ES-I3 (cell line): ENCODE results near the gene KIT.

ENCODE experiments used
- H3K36me3 ChIP-seq: 2 replicates; pipeline ENCODE4 v1.6.1; 2013; ENCODE audit warnings: mild to moderate bottlenecking, low read length, control low read depth, moderate library complexity; ENCODE audit not compliant: insufficient read depth
- H3K4me1 ChIP-seq: 2 replicates; pipeline ENCODE4 v1.6.1; 2013; ENCODE audit warnings: mild to moderate bottlenecking, control low read depth, low read length; ENCODE audit not compliant: insufficient read depth
- H3K9ac ChIP-seq: 2 replicates; pipeline ENCODE4 v1.6.1; 2013; ENCODE audit warnings: low read depth, mild to moderate bottlenecking, low read length, moderate library complexity
- H3K9me3 ChIP-seq: 2 replicates; pipeline ENCODE4 v1.6.1; 2013; ENCODE audit warnings: mild to moderate bottlenecking, low read length, moderate library complexity; ENCODE audit not compliant: control insufficient read depth, insufficient read depth

KIT gene

GRCh38 chr4:54669831-54670230 lies 12.1 kb downstream of the KIT start:
- peaks cover 10% of the 10 kb centered on the region; the same call in 1 of the 2 replicates for H3K4me1 ChIP-seq
- no peak overlapping the region for H3K9ac ChIP-seq
- no peaks in the 10 kb centered on the region for H3K36me3 ChIP-seq
- H3K9me3 ChIP-seq, result no peaks in the 10 kb centered on the region

GRCh38 chr4:54675721-54676461 lies 18.1 kb downstream of the KIT start:
- Histone ChIP-seq H3K9me3 (no peaks in the 10 kb centered on the region), H3K36me3 (no peaks in the 10 kb centered on the region), H3K9ac (no peak overlapping the region), H3K4me1 (peaks cover 21% of the 10 kb centered on the region)

- Histone ChIP-seq H3K36me3 (no peaks in the 10 kb centered on the region), H3K9ac (no peak overlapping the region), H3K4me1 (peaks cover 21% of the 10 kb centered on the region)
Measured at GRCh38 chr4:54676658-54677057, 18.9 kb downstream of the KIT start.

GRCh38 chr4:54677416-54677815 lies 19.7 kb downstream of the KIT start:
- Histone ChIP-seq H3K9me3 (no peaks in the 10 kb centered on the region), H3K9ac (no peak overlapping the region), H3K4me1 (peaks cover 21% of the 10 kb centered on the region), H3K36me3 (no peaks in the 10 kb centered on the region)

More at GRCh38 chr4:54676658-54677057, 18.9 kb downstream of the KIT start:
- no peaks in the 10 kb centered on the region for H3K9me3 ChIP-seq

- Histone ChIP-seq H3K9me3 (no peaks in the 10 kb centered on the region), H3K9ac (no peak overlapping the region), H3K4me1 (peaks cover 21% of the 10 kb centered on the region), H3K36me3 (no peaks in the 10 kb centered on the region)
Measured at GRCh38 chr4:54677853-54678650, 20.3 kb downstream of the KIT start.

GRCh38 chr4:54678826-54679225 lies 21.1 kb downstream of the KIT start:
- no peaks in the 10 kb centered on the region for H3K9me3 ChIP-seq
- H3K36me3 ChIP-seq, result no peaks in the 10 kb centered on the region
- peaks cover 21% of the 10 kb centered on the region for H3K4me1 ChIP-seq
- no peak overlapping the region for H3K9ac ChIP-seq

- no peaks in the 10 kb centered on the region for H3K9me3 ChIP-seq
- H3K4me1 ChIP-seq, result peaks cover 21% of the 10 kb centered on the region
- no peaks in the 10 kb centered on the region for H3K36me3 ChIP-seq
- no peak overlapping the region for H3K9ac ChIP-seq
Measured at GRCh38 chr4:54679813-54680212, 22.1 kb downstream of the KIT start.

- H3K4me1 ChIP-seq, result peaks cover 7% of the 10 kb centered on the region
- no peak overlapping the region for H3K9ac ChIP-seq
- no peaks in the 10 kb centered on the region for H3K36me3 ChIP-seq
- no peaks in the 10 kb centered on the region for H3K9me3 ChIP-seq
Measured at GRCh38 chr4:54683616-54684346, 26.0 kb downstream of the KIT start.

- no peaks in the 10 kb centered on the region for H3K4me1 ChIP-seq
- H3K9ac ChIP-seq, result no peak overlapping the region
- H3K36me3 ChIP-seq, result no peaks in the 10 kb centered on the region
- no peaks in the 10 kb centered on the region for H3K9me3 ChIP-seq
Measured at GRCh38 chr4:54685810-54686209, 28.1 kb downstream of the KIT start.

GRCh38 chr4:54687887-54688841 lies 30.4 kb downstream of the KIT start:
- H3K36me3 ChIP-seq, result no peaks in the 10 kb centered on the region
- H3K9ac ChIP-seq, result no peak overlapping the region
- no peaks in the 10 kb centered on the region for H3K9me3 ChIP-seq
- no peaks in the 10 kb centered on the region for H3K4me1 ChIP-seq

- H3K36me3 ChIP-seq, result no peaks in the 10 kb centered on the region
- no peak overlapping the region for H3K9ac ChIP-seq
- no peaks in the 10 kb centered on the region for H3K4me1 ChIP-seq
- H3K9me3 ChIP-seq, result no peaks in the 10 kb centered on the region
Measured at GRCh38 chr4:54695337-54695736, 37.6 kb downstream of the KIT start.

GRCh38 chr4:54695788-54696187 lies 38.0 kb downstream of the KIT start:
- Histone ChIP-seq H3K9me3 (no peaks in the 10 kb centered on the region), H3K9ac (no peak overlapping the region), H3K36me3 (no peaks in the 10 kb centered on the region), H3K4me1 (no peaks in the 10 kb centered on the region)

- Histone ChIP-seq H3K36me3 (no peaks in the 10 kb centered on the region), H3K9me3 (no peaks in the 10 kb centered on the region), H3K9ac (no peak overlapping the region), H3K4me1 (no peaks in the 10 kb centered on the region)
Measured at GRCh38 chr4:54696649-54697048, 38.9 kb downstream of the KIT start.

GRCh38 chr4:54700986-54701385 lies 43.2 kb downstream of the KIT start:
- no peaks in the 10 kb centered on the region; the same call in 1 of the 2 replicates for H3K36me3 ChIP-seq
- H3K9me3 ChIP-seq, result no peaks in the 10 kb centered on the region
- no peaks in the 10 kb centered on the region for H3K4me1 ChIP-seq
- H3K9ac ChIP-seq, result no peak overlapping the region
